Measurements from ENCODE around the gene EXOC3. TPM values are rescaled to one million over a fixed set of nuclear protein-coding genes. Genes with fewer than 3 reads are reported as not detected.

The EXOC3 gene
- total RNA-seq, 1 donor from 2014 or later = 67.3 TPM

DNA sequence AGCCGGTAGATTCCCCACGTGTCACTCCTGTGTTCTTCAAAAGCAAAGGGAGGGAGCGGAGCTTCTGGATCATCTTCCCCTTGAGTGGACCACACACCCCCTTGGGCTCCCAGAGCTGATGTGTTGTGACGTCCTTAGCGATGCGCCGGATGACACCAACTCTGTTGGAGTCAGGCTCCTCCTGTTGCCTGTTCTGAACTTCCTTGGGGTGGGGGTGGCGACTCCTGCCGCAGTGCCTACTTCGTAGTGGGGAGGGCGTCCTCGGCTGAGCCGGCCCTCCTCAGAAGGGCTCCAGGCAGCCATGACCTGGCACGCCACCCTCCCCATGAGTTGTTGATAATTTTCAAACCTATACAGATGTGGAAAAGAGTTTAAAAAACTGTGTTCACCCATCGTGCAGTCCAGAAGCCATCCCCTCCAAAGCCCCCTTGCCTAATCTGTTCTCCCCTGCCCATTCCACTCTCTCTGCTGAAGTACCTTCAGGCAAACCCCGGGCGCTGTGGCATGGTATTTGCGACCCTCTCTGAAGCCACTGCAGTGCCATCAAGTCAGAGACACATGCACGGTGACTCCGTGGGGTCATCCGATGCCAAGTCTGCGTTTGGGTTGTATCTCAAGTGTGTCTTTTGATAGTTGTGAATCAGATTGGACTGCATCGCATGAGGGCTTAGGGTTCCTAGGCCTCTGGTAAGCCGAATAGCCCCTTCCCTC lies 16.7 kb downstream of the EXOC3 start:
- DNase-seq (ENCODE audit: low spot score, unreplicated experiment) = no peak
- TF ChIP-seq, protein P1, sequence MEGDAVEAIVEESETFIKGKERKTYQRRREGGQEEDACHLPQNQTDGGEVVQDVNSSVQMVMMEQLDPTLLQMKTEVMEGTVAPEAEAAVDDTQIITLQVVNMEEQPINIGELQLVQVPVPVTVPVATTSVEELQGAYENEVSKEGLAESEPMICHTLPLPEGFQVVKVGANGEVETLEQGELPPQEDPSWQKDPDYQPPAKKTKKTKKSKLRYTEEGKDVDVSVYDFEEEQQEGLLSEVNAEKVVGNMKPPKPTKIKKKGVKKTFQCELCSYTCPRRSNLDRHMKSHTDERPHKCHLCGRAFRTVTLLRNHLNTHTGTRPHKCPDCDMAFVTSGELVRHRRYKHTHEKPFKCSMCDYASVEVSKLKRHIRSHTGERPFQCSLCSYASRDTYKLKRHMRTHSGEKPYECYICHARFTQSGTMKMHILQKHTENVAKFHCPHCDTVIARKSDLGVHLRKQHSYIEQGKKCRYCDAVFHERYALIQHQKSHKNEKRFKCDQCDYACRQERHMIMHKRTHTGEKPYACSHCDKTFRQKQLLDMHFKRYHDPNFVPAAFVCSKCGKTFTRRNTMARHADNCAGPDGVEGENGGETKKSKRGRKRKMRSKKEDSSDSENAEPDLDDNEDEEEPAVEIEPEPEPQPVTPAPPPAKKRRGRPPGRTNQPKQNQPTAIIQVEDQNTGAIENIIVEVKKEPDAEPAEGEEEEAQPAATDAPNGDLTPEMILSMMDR (IDR thresholded peaks at IDR 0.05; ENCODE audit: unreplicated experiment) = no peak
- Mint-ChIP-seq H3K4me1 (ENCODE audit: low read depth) (no peaks in the 10 kb centered on the region), H3K36me3 (ENCODE audit: insufficient read depth) (peaks cover 28% of the 10 kb centered on the region), H3K9me3 (ENCODE audit: low read depth) (no peaks in the 10 kb centered on the region), H3K27me3 (no peaks in the 10 kb centered on the region), H3K27ac (peak overlapping the region; percentile 70), H3K4me3 (ENCODE audit: low read depth) (no peak overlapping the region)

DNA sequence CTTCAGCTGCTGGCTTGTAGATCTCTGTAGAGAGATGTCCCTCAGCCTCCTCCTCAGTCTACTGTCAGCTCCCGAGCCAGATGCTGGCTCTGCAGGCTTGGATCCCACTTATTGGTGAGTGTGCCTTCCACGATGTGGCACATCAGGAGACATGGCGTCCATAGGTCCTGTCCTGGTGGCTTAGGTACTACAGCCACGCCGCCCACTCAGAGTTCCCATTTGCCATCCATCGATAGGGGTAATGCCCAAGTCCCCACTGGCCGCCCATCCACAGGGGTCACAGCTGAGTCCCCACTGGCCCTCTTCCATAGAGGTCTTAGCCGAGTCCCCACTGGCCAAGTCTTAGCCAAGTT lies 17.3 kb downstream of the EXOC3 start:
- Mint-ChIP-seq H3K27me3 (no peaks in the 10 kb centered on the region), H3K36me3 (ENCODE audit: insufficient read depth) (peaks cover 29% of the 10 kb centered on the region), H3K27ac (no peak overlapping the region), H3K9me3 (ENCODE audit: low read depth) (no peaks in the 10 kb centered on the region), H3K4me1 (ENCODE audit: low read depth) (no peaks in the 10 kb centered on the region), H3K4me3 (ENCODE audit: low read depth) (no peak overlapping the region)
- TF ChIP-seq, protein P1 (IDR thresholded peaks at IDR 0.05; ENCODE audit: unreplicated experiment) = no peak
- no peak for DNase-seq (ENCODE audit: low spot score, unreplicated experiment)

DNA sequence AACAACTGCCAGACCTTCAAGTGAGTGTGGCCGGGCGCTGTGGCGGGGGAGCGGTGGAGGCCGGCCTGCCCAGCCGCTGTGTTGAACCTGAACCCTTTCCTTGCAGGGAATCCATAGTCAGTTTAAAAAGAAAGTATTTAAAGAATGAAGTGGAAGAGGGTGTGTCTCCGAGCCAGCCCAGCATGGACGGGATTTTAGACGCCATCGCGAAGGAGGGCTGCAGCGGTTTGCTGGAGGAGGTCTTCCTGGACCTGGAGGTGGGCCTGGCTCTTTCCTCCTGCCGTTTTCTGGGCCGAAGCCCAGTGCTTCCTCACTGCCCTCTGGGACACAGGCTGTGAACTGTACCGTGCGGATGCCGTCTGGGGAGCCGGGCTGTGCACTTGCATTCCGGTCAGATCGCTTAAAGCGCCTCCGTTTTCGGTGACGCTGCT lies 19.1 kb downstream of the EXOC3 start:
- Mint-ChIP-seq H3K27ac (no peak overlapping the region), H3K9me3 (ENCODE audit: low read depth) (no peaks in the 10 kb centered on the region), H3K4me1 (ENCODE audit: low read depth) (no peaks in the 10 kb centered on the region), H3K36me3 (ENCODE audit: insufficient read depth) (peaks cover 24% of the 10 kb centered on the region), H3K4me3 (ENCODE audit: low read depth) (no peak overlapping the region), H3K27me3 (no peaks in the 10 kb centered on the region)
- TF ChIP-seq, protein P1 (IDR thresholded peaks at IDR 0.05; ENCODE audit: unreplicated experiment) = no peak
- DNase-seq (ENCODE audit: low spot score, unreplicated experiment) = no peak

DNA sequence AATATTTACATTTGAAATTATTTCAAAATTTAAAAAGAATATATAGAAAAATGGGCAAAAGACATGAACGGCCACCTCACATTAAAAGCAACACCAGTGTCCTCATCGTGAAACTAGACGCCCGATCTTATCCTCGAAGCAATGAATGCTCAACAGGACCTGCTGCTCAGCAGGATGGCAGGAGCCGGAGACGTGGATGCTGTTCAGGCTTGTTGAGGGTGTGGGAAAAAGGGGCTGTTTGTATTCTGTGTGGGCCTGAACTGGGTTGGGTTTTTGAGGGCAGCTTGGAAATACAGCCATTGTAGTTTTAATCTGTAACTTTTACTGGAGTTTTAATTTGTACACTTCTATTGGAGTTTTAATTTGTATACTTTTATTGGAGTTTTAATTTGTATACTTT lies 20.3 kb downstream of the EXOC3 start:
- Mint-ChIP-seq H3K27ac (no peak overlapping the region), H3K27me3 (no peaks in the 10 kb centered on the region), H3K9me3 (ENCODE audit: low read depth) (no peaks in the 10 kb centered on the region), H3K4me1 (ENCODE audit: low read depth) (no peaks in the 10 kb centered on the region), H3K36me3 (ENCODE audit: insufficient read depth) (peaks cover 22% of the 10 kb centered on the region), H3K4me3 (ENCODE audit: low read depth) (no peak overlapping the region)
- DNase-seq (ENCODE audit: low spot score, unreplicated experiment) = no peak
- TF ChIP-seq, protein P1 (IDR thresholded peaks at IDR 0.05; ENCODE audit: unreplicated experiment) = no peak

DNA sequence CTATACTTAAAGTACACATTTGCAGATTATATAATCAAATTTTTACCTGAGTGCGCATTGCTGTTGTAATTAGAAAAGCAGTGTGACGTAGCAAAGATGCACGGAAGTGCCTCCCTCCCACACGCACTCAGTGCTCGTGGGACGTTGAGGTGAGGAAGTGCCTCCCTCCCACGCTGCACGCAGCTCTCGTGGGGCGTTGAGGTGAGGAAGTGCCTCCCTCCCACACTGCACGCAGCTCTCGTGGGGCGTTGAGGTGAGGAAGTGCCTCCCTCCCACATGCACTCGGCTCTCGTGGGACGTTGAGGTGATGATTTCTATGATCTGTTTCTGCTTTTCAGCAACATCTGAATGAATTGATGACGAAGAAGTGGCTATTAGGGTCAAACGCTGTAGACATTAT lies 21.0 kb downstream of the EXOC3 start:
- Mint-ChIP-seq H3K36me3 (ENCODE audit: insufficient read depth) (peaks cover 20% of the 10 kb centered on the region), H3K27ac (no peak overlapping the region), H3K4me3 (ENCODE audit: low read depth) (no peak overlapping the region), H3K27me3 (no peaks in the 10 kb centered on the region), H3K4me1 (ENCODE audit: low read depth) (no peaks in the 10 kb centered on the region), H3K9me3 (ENCODE audit: low read depth) (no peaks in the 10 kb centered on the region)
- TF ChIP-seq, protein P1 (IDR thresholded peaks at IDR 0.05; ENCODE audit: unreplicated experiment) = no peak
- DNase-seq (ENCODE audit: low spot score, unreplicated experiment) = no peak

Measured in progenitor cell of endocrine pancreas (in vitro differentiated cells).